CD4-positive, alpha-beta T cell (primary cell): ENCODE results near the gene SLC15A5. TPM values are rescaled to one million over a fixed set of nuclear protein-coding genes. Genes with fewer than 3 reads are reported as not detected.

Experiments used
- ATAC-seq: fragments of 200-7000 bp; cut with Tn5 transposase; one replicate; pipeline ENCODE4 v1.10.0; 2022; ENCODE audit warnings: mild to moderate bottlenecking; ENCODE audit not compliant: poor library complexity
- CTCF ChIA-PET: fragments of 350-600 bp; sonication (Branson Sonifier 250); formaldehyde crosslinking; loops from one replicate; lab custom pipeline; 2021; ENCODE audit warnings: antibody characterized with exemption, inconsistent platforms; lab: Charles Lee
- POLR2A ChIA-PET: fragments of 350-600 bp; sonication (Branson Sonifier 250); formaldehyde crosslinking; loops from one replicate; lab custom pipeline; 2021; ENCODE audit warnings: antibody characterized with exemption, inconsistent platforms; lab: Charles Lee
- DNase-seq, 14 experiments: peaks; one replicate each; pipeline ENCODE4 v3.0.0-alpha.2; 2013 to 2020; ENCODE audit warnings: mixed read lengths in 2 of 14
- H3K27ac ChIP-seq, 2 donors: one replicate each; pipeline versions ENCODE4 v1.5.1 to v1.7.0; 2013; ENCODE audit warnings: low read length in 2 of 2, low read depth in 1 of 2, mild to moderate bottlenecking in 1 of 2
- H3K27me3 ChIP-seq, 2 experiments: 1 replicate in 1 of 2; 2 replicates in 1 of 2; pipeline versions ENCODE4 v1.6.1 to v1.7.0; 2013; ENCODE audit warnings: low read length in 2 of 2, control low read depth in 1 of 2, mild to moderate bottlenecking in 1 of 2, moderate library complexity in 1 of 2; ENCODE audit not compliant: insufficient read depth in 2 of 2, control insufficient read depth in 1 of 2
- H3K36me3 ChIP-seq: one replicate; pipeline ENCODE4 v1.6.1; 2013; ENCODE audit warnings: low read length, control low read depth; ENCODE audit not compliant: insufficient read depth
- H3K4me1 ChIP-seq: one replicate; pipeline ENCODE4 v1.6.1; 2013; ENCODE audit warnings: low read length, control low read depth; ENCODE audit not compliant: insufficient read depth
- H3K4me3 ChIP-seq: one replicate; pipeline ENCODE4 v1.5.1; 2013; ENCODE audit warnings: mild to moderate bottlenecking, low read length, moderate library complexity
- H3K9me3 ChIP-seq, 2 experiments: 1 replicate in 1 of 2; 2 replicates in 1 of 2; pipeline versions ENCODE4 v1.6.1 to v1.7.0; 2013; ENCODE audit warnings: low read length in 2 of 2, mild to moderate bottlenecking in 2 of 2, control low read depth in 1 of 2, moderate library complexity in 1 of 2; ENCODE audit not compliant: control insufficient read depth in 1 of 2, insufficient read depth in 1 of 2
- H3K27ac Mint-ChIP-seq: one replicate; pipeline ENCODE4 v1.8.0; 2020; ENCODE audit warnings: mixed read lengths
- H3K27me3 Mint-ChIP-seq: one replicate; pipeline ENCODE4 v1.8.0; 2021; ENCODE audit warnings: mixed read lengths
- H3K36me3 Mint-ChIP-seq: one replicate; pipeline ENCODE4 v1.8.0; 2021; ENCODE audit warnings: low read depth, mixed read lengths
- H3K4me1 Mint-ChIP-seq: one replicate; pipeline ENCODE4 v1.8.0; 2021; ENCODE audit warnings: low read depth, mixed read lengths
- H3K4me3 Mint-ChIP-seq: one replicate; pipeline ENCODE4 v1.8.0; 2020; ENCODE audit warnings: mild to moderate bottlenecking, mixed read lengths
- H3K9me3 Mint-ChIP-seq: one replicate; pipeline ENCODE4 v1.8.0; 2020; ENCODE audit warnings: mixed read lengths
- CTCF ChIP-seq: fragments of 200-600 bp; IDR thresholded peaks from one replicate; pipeline ENCODE4 v1.8.0; 2022; ENCODE audit warnings: antibody characterized with exemption, mild to moderate bottlenecking
- intact Hi-C, 2 experiments: fragments of 100-400 bp; cut with DNase I in 1 of 2; cut with micrococcal nuclease in 1 of 2; formaldehyde crosslinking; loops; one replicate each; pipeline versions ENCODE4 v1.15.1 to v1.9.0; 2023 to 2025; cut with DNase I, micrococcal nuclease
- total RNA-seq, 174 experiments: library from RNA in 2 of 174; stranded (reverse) in 2 of 174; gene quantifications; one replicate each; pipeline ENCODE4 v1.2.3 and lab custom pipeline; 2021 to 2026

Gene SLC15A5
- total RNA-seq, 2 experiments from 2014 or later = not detected

GRCh38 chr12:16238661-16239060, 38.8 kb downstream of the SLC15A5 start:
- Histone ChIP-seq H3K4me1 (no peaks in the 10 kb centered on the region), H3K36me3 (no peaks in the 10 kb centered on the region), H3K9me3 (peaks cover 0 to 3% of the 10 kb centered on the region in 2 experiments), H3K27me3 (no peaks in the 10 kb centered on the region), H3K4me3 (no peak overlapping the region), H3K27ac (no peak overlapping the region)
- Mint-ChIP-seq H3K27me3 (no peaks in the 10 kb centered on the region), H3K9me3 (peaks cover 7% of the 10 kb centered on the region), H3K27ac (no peak overlapping the region), H3K4me3 (no peak overlapping the region), H3K4me1 (no peaks in the 10 kb centered on the region), H3K36me3 (no peaks in the 10 kb centered on the region)
- DNase-seq (no peak), ATAC-seq (no peak)
- TF ChIP-seq CTCF = no peak
- POLR2A ChIA-PET = no interaction called here
- CTCF ChIA-PET = interaction anchor here (0.6 kb wide), 1 partner anchor 108 kb away, joined by 3 read pairs; no protein-coding TSS in a partner anchor
- intact Hi-C loops = no loop called here

DNA sequence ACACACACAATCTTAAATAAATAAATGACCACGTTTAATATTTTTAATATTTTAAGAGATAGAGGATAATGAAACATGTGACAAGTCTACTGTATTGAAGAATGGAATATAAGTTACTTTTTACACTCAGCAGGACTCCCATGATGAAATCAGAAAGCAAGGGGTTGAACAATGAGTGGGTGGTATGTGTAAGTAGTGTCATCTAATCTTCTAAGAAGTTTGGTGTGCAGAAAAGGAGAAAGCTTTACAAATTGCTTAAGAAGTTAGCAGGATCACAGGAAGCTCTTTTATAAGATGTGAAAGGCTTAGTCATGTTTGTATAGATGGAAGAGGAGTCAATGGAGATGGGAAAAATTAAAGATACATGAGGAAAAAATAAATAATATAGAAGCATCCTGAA, 47.8 kb downstream of the SLC15A5 start:
- H3K9me3 Mint-ChIP-seq = peaks cover 9% of the 10 kb centered on the region
- intact Hi-C loops = no loop called here
- no peaks in the 10 kb centered on the region for H3K36me3 Mint-ChIP-seq
- TF ChIP-seq CTCF = no peak
- H3K36me3 ChIP-seq = no peaks in the 10 kb centered on the region
- H3K27me3 ChIP-seq = no peaks in the 10 kb centered on the region
- POLR2A ChIA-PET = no interaction called here
- no peak overlapping the region for H3K27ac Mint-ChIP-seq
- DNase-seq = no peak
- H3K4me3 ChIP-seq = no peak overlapping the region
- no peak overlapping the region for H3K27ac ChIP-seq
- CTCF ChIA-PET = no interaction called here
- ATAC-seq = no peak
- no peaks in the 10 kb centered on the region for H3K4me1 ChIP-seq
- H3K4me3 Mint-ChIP-seq = no peak overlapping the region
- peaks cover 0 to 3% of the 10 kb centered on the region in 2 experiments for H3K9me3 ChIP-seq
- no peaks in the 10 kb centered on the region for H3K27me3 Mint-ChIP-seq
- H3K4me1 Mint-ChIP-seq = no peaks in the 10 kb centered on the region

DNA sequence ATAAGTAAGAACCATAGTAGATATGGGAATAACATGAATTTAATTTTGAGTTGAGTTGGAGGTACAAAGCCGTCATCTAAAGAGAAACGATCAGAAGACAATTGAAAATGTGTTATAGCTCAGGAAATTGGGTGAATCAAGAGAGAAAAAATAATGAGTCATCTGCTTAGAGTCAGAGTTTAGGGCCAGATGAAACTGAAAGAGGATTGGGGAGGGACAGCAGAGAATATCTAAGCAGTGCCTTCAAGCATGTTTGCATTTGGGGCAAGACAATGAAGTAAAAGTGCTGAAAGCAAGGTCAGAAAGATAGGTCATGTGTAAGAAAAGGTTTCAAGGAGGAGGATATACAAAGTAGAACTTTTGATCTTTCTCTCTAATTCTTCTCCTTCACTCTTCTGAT, 49.4 kb downstream of the SLC15A5 start:
- H3K27ac ChIP-seq = no peak overlapping the region
- no peaks in the 10 kb centered on the region for H3K27me3 Mint-ChIP-seq

More for the DNA sequence above, 49.4 kb downstream of the SLC15A5 start:
- ChIA-PET CTCF (no interaction called here), POLR2A (no interaction called here)
- peaks cover 9% of the 10 kb centered on the region for H3K9me3 Mint-ChIP-seq
- intact Hi-C loops = no loop called here
- no peak for ATAC-seq
- H3K4me3 Mint-ChIP-seq = no peak overlapping the region
- H3K4me3 ChIP-seq = no peak overlapping the region
- no peaks in the 10 kb centered on the region for H3K27me3 ChIP-seq
- no peak overlapping the region for H3K27ac Mint-ChIP-seq
- no peak for TF ChIP-seq CTCF
- peaks cover 0 to 3% of the 10 kb centered on the region in 2 experiments for H3K9me3 ChIP-seq
- H3K36me3 Mint-ChIP-seq = no peaks in the 10 kb centered on the region
- no peak for DNase-seq
- no peaks in the 10 kb centered on the region for H3K4me1 Mint-ChIP-seq
- H3K36me3 ChIP-seq = no peaks in the 10 kb centered on the region
- no peaks in the 10 kb centered on the region for H3K4me1 ChIP-seq
